Stimulated activated CD8-positive, alpha-beta memory T cell treated with anti-CD3 and anti-CD28 coated beads, Interleukin-7, amount 100 ng/mL, for 24 hours (primary cell): ENCODE data around the gene KMO.
A peak's percentile ranks its signal among the peaks of the same experiment; 100 is the strongest.

Experiments
- DNase-seq: peaks from one replicate; pipeline ENCODE4 v3.0.0-alpha.2; 2020; ENCODE audit warnings: low read depth

Gene KMO

GRCh38 chr1:241542199-241542907 is 10.2 kb downstream of the KMO start:
- DNase-seq = no peak

DNA sequence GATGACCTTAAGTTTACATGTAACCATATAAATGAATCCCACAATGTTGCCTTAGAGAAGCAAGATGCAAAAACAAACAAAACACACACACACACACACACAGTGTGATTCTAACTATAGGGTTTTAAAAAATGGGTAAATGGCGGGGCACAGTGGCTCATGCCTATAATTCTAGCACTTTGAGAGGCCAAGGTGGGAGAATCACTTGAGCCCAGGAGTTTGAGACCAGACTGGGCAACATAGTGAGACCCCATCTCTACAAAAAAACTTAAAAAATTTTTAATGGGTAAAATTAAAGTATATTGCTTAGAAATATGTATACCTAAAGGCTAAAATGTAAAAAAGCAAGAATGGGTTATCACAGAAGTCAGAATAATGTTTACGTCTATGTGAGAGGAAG is 15.8 kb downstream of the KMO start:
- no peak for DNase-seq

- DNase-seq = no peak
These were observed 18.1 kb downstream of the KMO start for GRCh38 chr1:241550318-241550717.

GRCh38 chr1:241551759-241552638 is 19.8 kb downstream of the KMO start:
- DNase-seq = peak; percentile 11

DNA sequence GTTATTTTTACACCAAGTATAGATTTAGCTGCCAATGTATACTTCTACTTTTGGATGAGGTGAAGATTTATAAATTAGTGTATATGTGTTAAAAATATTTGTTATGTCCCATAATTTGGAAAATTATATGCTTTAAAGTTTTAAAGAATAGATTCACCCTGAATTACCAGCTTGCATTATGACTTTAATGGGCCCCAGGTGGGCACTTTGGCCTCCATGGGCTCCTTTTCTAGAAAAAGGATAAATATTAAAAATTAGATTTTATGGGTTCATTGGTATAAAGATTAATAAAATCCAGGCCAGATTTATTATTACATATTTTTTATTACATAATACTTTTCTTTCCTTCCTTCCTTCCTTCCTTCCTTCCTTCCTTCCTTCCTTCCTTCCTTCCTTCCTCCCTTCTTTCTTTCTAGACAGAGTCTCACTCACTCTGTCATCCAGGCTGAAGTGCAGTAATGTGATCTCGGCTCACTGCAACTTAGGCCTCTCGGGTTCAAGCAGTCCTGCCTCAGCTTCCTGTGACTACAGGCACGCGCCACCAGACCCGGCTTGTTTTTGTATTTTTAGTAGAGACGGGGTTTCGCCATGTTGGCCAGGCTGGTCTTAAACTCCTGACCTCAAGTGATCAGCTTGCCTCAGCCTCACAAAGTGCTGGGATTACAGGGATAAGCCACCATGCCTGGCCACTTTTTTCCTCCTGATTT is 21.9 kb downstream of the KMO start:
- DNase-seq = no peak

- DNase-seq = no peak
These were observed 23.3 kb downstream of the KMO start for GRCh38 chr1:241555526-241555925.

GRCh38 chr1:241557031-241557430 is 24.9 kb downstream of the KMO start:
- DNase-seq = no peak

GRCh38 chr1:241557551-241558193 is 25.5 kb downstream of the KMO start:
- no peak for DNase-seq

DNA sequence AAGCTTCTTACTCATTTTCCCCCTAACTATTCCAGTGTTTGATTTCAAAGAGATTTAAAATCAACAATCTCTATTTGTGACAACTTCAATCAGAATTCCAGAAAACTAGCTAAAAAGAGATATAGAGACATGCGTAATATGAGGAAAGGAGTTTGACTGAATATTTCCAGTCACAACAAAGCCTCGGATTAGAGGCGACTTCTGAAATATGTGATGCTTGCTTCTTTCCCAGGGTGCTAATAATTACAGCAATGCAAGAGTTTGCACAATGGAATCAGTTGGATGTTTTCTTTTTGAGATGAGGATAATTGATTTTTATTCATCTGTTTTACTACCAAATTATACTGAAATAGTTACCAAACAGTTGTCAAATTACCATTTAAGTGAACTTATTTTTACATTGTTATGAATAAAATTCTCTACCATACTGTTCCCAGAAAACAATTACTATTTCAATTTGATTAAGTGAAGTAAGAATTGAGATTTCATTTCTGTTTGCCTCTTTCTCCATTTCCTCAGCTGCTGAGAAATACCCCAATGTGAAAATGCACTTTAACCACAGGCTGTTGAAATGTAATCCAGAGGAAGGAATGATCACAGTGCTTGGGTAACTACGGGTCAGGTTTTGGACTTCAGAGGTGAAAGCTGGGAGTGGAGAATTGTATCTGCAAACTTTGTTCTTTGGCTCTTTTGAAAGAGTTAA is 28.1 kb downstream of the KMO start:
- DNase-seq = no peak

DNA sequence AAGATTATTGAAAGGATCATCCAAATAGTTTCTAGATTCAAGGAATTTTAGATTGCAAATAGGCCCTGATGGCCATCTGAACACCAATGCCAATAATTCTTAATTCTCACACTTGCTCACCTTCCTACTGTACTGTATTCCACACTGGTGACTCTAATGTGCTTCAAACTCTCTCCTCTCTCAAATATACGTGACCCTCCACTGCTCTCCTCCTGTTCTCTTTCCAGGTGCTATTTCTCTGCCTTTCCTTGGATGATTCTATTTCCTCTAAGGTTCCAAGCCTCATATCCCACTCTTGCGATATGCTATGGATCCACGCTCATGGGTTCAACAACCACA is 28.6 kb downstream of the KMO start:
- DNase-seq = no peak

DNA sequence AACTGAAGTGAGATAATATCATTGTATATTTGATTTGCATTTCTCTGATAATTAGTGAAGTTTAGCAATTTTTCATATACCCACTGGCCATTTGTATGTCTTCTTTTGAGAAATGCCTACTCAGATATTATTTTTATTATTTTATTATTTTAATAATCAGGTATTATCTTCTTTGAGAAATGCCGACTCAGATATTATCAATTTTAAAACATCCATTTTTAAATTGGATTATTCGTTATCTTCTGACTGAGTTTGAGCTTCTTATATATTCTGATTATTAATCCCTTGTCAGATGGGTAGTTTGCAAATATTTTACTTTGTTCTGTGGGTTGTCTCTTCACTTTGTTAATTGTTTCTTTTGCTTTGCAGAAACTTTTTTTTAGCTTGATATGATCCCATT is 37.7 kb downstream of the KMO start:
- no peak for DNase-seq

DNA sequence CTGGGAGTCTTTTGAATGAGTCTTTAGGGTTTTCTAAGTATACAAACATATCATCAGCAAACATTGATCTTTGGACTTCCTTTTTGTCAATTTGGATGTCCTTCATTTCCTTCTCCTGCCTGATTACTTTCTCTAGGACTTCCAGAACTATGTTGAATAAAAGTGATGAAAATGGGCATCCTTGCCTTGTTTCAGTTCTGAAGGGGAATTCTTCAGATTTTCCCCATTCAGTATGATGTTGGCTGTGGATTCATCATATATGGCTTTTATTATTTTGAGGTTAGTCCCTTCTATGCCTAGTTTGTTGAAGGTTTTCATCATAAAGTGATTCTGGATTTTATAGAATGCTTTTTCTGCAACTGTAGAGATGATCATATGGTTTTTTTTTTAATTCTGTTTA is 42.0 kb downstream of the KMO start:
- DNase-seq = no peak

DNA sequence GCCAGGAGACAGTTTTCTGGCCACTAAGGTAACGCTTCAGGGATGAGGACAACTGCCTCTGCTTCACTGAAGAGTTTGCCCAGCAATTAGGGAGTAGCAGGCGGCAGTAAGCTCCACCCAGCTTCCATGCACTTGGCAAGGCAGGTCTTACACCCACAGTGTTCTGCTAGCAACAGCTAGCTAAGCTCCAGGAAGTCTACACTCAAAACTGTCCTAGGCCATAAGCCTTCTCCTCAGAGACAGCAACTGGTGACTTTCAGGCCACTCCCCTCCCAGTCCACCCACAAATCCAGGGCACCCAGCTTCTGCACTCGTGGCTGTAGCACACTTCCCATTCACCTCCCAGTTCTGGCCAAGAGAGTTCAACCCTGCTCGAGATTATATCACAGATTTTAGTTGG is 47.3 kb downstream of the KMO start:
- no peak for DNase-seq

DNA sequence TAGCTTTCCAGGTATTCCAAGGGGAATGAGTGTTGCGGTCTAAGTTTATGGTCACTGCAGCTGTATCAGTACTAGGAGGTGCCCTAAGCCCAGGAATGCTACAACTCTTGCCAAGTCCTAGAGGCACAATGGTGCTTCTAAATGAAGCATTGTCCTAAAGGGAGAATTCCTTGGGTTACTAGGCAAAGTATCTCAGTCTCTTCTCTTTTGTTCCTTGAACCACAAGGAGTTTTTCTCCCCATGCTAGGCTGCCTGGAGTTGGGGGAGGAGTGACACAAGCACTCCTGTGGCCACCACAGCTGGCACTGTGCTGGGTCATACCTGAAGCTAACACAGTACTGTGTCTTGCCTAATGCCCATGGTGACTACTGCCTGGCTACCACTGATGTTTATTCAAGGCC is 50.7 kb downstream of the KMO start:
- DNase-seq = no peak

DNA sequence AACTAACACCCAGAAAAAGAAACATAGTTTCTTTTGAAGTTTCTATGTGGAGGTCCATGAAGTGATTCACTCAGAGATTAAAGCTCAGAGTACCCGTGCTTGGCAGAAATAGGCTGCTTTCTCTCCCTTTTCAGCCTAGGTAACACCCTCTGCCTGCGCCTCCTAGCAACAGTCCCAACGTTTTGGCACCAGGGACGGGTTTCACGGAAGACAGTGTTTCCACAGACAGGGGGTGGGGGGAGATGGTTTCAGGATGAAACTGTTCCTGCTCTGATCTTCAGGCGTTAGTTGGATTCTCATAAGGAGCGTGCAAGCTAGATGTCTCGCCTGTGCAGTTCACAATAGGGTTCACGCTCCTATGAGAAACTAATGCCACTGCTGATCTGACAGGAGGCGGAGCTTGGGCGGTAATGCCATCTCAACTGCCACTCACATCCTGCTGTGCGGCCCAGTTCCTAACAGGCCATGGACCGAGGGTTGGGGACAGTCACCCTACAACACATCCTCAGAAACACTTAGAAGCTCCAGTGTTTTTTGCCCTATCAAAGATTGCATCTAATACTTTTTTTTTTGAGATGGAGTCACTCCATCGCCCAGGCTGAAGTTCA is 54.8 kb downstream of the KMO start:
- DNase-seq = no peak

DNA sequence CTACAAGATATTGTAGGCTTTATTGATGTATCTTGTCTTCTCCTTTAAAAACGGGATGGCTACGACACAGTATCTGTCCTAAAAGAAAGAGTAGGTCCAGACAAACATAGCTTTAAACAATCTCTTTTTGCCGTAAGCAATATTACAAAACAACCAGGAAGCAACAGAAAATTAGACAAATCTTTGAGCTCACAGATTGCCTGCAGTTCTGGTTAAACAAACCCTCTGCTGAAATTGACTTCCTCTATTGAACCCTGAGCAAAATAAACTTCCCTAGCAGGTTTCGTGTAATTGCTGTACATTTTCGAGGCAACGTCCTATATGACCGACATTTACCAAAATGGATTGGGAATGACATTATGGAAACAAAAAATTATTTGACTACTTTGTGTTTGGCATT is 57.3 kb downstream of the KMO start:
- no peak for DNase-seq

GRCh38 chr1:241590719-241591118 is 58.5 kb downstream of the KMO start:
- no peak for DNase-seq

GRCh38 chr1:241591317-241591716 is 59.1 kb downstream of the KMO start:
- DNase-seq = no peak

GRCh38 chr1:241591736-241592135 is 59.6 kb downstream of the KMO start:
- no peak for DNase-seq

GRCh38 chr1:241592273-241592958 is 60.2 kb downstream of the KMO start:
- DNase-seq = no peak

GRCh38 chr1:241593186-241593585 is 61.0 kb downstream of the KMO start:
- DNase-seq = no peak
